Activated CD8-positive, alpha-beta memory T cell treated with anti-CD3 and anti-CD28 coated beads, Interleukin-2, amount 50 U/mL, for 1 hour (primary cell): Measurements from ENCODE around the gene PDE10A.
"Not testable (repeated sequence)": the region's sequence is repeated elsewhere in the genome, so short reads cannot be mapped to it uniquely, and the experiment has no call there.

Source experiments
- DNase-seq: peaks from one replicate; pipeline ENCODE4 v3.0.0-alpha.2; 2020; ENCODE audit errors: extremely low read depth

Gene PDE10A

GRCh38 chr6:165469483-165469882 is 193.6 kb downstream of the PDE10A start:
- DNase-seq: no peak

GRCh38 chr6:165468340-165469235 is 194.5 kb downstream of the PDE10A start:
- no peak for DNase-seq

GRCh38 chr6:165463499-165463898 is 199.5 kb downstream of the PDE10A start:
- not testable (repeated sequence) for DNase-seq

DNA sequence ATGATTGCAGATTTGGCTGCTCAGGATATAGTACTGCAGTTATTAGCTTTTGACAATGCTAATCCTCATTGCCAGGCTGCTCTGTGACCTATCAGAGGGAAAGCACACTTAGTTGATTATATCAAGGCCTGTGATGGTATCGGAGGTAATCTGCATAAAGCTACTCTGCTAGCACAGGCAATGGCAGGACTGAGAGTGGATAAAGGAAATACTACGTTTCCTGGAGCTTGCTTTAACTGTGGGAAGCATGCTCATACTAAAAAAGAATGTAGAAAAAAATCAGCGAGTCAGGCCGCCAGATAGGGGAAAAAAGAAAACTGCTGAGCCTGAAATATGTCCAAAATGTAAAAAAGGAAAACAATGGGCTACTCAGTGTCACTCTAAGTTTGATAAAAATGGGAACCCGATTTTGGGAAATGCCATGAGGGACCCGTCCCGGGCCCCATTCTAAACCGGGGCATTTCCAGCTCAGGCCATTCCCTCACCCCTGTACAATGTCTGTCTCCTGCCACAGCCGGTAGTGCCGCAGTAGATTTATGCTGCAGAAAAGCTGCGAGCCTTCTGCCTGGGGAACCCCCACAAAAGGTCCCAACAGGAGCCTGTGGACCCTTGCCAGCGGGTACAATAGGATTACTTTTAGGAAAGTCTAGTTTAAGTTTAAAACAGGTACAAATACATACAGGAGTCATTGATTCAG is 203.3 kb downstream of the PDE10A start:
- not testable (repeated sequence) for DNase-seq

DNA sequence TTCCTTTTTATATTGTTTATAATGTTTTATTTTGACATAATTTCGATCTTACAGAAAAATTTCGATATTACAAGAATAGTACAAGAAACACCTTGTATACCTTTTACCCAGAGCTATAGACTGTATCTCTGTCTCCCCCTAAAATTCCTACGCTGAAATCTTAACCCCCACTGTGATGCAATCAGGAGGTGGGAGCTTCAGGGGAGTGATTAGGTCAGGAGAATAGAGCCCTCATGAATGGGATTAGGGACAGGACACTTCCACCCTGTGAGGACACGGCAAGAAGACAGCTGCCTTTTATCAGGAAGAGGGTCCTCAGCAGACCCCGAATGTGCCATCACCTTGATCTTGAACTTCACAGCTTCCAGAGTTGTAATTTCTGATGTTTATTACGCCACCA is 204.9 kb downstream of the PDE10A start:
- DNase-seq: no peak

- no peak for DNase-seq
Observed at GRCh38 chr6:165456286-165456685, 206.8 kb downstream of the PDE10A start.

GRCh38 chr6:165455488-165455887 is 207.6 kb downstream of the PDE10A start:
- no peak for DNase-seq

- no peak for DNase-seq
Observed at GRCh38 chr6:165453395-165453794, 209.6 kb downstream of the PDE10A start.

DNA sequence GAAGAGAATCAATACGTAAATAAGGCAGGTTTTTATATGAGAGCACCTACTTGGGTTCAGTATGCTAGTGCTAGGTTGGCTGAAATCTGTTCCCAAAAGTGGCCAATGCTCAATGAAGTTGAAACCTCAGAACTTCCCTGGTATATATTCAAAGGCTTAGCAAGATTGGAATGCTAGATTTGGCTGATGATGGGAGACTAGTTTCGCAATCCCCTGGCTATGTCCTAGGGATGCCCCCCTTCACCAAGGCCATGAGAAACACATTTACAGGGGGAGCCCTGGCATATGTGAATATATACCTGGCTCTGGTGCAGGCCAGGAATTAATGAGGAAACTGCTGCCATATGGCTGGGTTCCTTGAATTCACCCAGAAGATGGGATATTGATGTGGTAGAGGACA is 211.2 kb downstream of the PDE10A start:
- DNase-seq: no peak

GRCh38 chr6:165448210-165448609 is 214.8 kb downstream of the PDE10A start:
- no peak for DNase-seq

DNA sequence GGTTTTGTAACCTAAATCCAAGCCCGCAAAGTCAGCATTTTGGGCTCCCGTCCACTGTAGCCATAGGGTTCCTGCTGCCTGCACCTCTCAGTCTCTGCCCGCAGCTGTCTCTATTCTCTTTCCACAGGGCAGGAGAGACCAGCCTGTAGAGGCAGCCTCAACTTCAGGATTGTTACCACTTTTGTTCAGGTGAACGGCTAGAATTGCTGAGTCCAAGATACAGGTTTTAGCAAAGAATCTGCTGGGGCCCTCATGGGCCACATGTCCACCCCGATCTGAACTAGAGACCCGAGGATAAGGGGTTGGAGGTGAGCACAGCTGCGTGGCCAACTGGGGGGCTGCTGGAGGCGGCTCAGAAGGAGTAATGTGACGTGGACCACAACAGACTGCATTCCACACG is 215.9 kb downstream of the PDE10A start:
- DNase-seq: no peak

DNA sequence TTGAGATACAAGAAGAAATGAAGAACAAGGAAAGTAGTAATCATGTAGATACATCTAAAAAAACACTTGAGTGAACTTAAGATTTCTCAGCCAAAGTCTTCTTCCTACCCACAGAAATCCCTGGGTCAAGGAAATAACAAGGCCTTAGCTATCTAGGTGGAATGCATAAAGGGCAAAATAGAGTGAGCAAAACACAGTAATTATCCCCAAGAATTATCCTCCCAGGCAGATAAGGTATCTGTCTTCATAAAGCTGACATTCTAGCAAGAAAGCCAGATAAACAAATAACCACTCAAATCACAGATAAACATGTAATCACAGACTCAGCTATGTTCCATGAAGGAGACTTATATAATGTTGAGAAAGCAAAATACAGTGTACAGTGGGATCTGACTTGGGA is 216.7 kb downstream of the PDE10A start:
- DNase-seq: no peak

DNA sequence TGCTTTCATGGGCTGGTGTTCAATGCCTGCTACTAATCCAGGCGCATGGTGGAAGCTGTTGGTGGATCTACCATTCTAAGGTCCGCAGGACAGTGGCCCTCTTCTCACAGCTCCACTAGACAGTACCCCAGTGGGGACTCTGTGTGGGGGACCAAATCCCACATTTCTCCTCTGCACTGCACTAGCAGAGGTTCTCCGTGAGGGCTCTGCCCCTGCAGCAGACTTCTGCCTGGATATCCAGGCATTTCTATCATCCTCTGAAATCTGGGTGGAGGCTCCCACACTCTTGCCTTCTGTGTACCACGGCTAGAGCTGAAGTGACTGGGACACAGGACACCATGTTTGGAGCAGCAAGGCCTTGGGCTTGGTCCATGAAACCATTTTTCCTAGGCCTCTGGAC is 219.6 kb downstream of the PDE10A start:
- DNase-seq: no peak

GRCh38 chr6:165441181-165441580 is 221.9 kb downstream of the PDE10A start:
- DNase-seq: no peak

GRCh38 chr6:165439928-165440554 is 223.0 kb downstream of the PDE10A start:
- DNase-seq: no peak

- no peak for DNase-seq
Observed at GRCh38 chr6:165426892-165427291, 236.1 kb downstream of the PDE10A start.

GRCh38 chr6:165422192-165422591 is 240.8 kb downstream of the PDE10A start:
- DNase-seq: no peak

DNA sequence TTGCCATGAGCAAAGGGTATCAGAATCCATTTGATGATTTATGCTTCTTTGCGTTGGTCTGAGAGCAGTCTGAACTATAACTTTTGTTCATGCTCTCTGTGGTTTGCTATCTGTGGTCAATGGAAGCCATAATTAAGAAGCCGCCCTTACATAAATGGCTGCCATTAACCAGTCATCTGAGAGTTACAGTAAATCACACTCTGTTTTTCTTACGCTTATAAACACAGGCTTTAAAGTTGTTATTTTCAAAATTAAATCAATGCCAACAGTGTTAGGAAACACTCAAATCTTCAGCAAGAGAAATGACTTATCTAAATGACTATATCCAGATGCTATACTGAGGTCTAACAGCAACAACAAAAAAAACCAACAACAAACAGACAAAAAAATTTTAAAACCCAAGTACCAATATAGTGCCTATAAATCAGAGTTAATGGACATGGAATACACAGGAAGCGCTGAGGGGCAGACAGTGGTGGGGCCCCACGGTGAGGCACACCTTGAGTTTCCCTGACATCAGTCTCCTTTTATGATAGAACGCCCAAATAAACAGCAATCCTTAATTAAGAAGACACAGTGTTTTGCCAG is 245.7 kb downstream of the PDE10A start:
- DNase-seq: no peak

DNA sequence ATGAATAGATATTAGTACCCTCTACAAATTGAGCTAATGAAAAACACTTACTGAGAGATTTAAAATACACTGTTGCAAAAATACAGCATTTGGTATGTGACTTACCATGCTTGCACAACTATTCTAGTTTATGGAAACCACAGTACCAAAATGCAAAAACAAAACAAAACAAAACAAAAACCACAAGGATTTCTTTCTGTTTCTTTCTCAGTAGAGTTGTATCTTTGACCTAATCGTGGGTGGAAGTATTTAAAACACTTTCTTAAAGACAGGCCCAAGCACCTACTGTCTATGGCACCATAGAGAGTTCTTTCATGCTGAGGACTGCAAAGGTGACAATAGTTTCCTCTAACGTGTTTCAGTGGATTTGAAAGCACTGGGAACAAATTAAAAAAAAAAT is 258.3 kb downstream of the PDE10A start:
- DNase-seq: no peak

DNA sequence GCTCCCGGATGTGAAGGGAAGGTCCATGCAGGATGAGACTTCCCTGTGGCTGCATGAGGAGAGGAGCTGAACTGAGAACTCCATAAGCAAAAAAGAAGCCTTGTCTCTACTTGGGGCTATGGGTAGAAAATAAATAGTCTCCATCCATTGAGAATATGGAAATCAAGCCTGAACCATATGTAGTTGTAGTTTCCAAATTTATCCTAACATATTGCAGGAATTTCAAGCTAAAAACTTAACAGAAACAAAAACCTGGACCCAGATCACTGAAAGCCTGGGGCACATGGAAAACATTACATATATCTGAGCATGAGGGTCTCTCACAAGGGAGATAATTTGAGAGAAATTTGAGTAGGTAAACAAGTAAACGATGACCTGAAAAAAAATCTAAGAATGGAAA is 258.7 kb downstream of the PDE10A start:
- DNase-seq: no peak

DNA sequence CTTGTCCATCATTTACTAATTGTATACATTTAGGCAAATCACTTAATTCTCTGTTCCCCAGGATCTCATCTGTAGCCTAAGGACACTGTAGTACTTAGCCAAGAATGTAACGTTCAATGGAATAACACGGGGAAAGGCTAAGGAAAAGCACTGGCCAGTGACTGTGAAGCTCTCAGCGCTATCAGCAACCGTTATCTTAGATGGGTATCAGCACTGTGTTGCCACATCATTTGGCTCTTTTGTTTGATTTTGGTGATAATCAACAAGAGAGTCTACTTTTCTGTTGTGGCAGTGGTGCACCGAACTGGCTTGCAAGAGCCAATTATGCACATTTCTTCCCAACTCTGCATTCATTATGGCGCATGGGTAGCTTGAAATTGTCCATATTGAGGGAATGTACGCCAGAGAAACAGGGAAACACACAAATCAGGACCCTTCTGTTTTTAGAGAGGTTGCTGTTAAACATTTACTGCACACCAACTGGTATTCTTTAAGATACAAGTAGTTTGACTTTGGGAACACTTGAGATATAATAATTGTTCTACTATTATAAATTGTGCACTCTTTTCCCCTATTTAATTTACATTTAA is 259.9 kb downstream of the PDE10A start:
- DNase-seq: no peak

- DNase-seq: no peak
Observed at GRCh38 chr6:165401092-165401491, 261.9 kb downstream of the PDE10A start.
